Measurements from ENCODE around the gene GHR. TPM values are rescaled to one million over a fixed set of nuclear protein-coding genes. Genes with fewer than 3 reads are reported as not detected.

Gene GHR
- under 1 TPM; 0.34 to 1.00 TPM for total RNA-seq

GRCh38 chr5:42423285-42424165, at the start of gene GHR:
GHR (plus strand) TSS chr5:42423439; CDS start chr5:42565875, 142,436 bp downstream.

GRCh38 chr5:42756606-42757601, 333.7 kb downstream of the GHR start, which contains the start of gene CCDC152:
CCDC152 (plus strand) TSS chr5:42756818; CDS start chr5:42759122, 2,304 bp downstream.

